ENCODE measurements around the gene FRMD3. TPM values are rescaled to one million over a fixed set of nuclear protein-coding genes. Genes with fewer than 3 reads are reported as not detected.
A peak's percentile ranks its signal among the peaks of the same experiment; 100 is the strongest.

The FRMD3 gene
- total RNA-seq, 2 donors from 2014 or later = 2.1 to 4.6 TPM

- intact Hi-C loops (cut with DNase I) = loop anchor here (5.0 to 10.0 kb wide), 2 partner anchors 202 to 339 kb away; no protein-coding TSS in a partner anchor
- Histone ChIP-seq H3K9me3 (no peaks in the 10 kb centered on the region), H3K27me3 (no peaks in the 10 kb centered on the region), H3K36me3 (replicated peaks in 1 of 2; ENCODE audit: insufficient read depth in 1 of 2, low read depth in 2 of 2) (no peaks in the 10 kb centered on the region), H3K27ac (no peak overlapping the region), H3K4me1 (peaks cover 6% of the 10 kb centered on the region), H3K4me3 (no peak overlapping the region)
- peak; percentile 8 to 32 (median 26) for DNase-seq
- WGBS, 2 donors = 38 to 39% methylated on average over 4 to 5 of the region's 5 CpGs
- ATAC-seq = peak; percentile 79
- TF ChIP-seq, protein P1, sequence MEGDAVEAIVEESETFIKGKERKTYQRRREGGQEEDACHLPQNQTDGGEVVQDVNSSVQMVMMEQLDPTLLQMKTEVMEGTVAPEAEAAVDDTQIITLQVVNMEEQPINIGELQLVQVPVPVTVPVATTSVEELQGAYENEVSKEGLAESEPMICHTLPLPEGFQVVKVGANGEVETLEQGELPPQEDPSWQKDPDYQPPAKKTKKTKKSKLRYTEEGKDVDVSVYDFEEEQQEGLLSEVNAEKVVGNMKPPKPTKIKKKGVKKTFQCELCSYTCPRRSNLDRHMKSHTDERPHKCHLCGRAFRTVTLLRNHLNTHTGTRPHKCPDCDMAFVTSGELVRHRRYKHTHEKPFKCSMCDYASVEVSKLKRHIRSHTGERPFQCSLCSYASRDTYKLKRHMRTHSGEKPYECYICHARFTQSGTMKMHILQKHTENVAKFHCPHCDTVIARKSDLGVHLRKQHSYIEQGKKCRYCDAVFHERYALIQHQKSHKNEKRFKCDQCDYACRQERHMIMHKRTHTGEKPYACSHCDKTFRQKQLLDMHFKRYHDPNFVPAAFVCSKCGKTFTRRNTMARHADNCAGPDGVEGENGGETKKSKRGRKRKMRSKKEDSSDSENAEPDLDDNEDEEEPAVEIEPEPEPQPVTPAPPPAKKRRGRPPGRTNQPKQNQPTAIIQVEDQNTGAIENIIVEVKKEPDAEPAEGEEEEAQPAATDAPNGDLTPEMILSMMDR (IDR thresholded peaks at IDR 0.05) = peak; percentile 41 to 81 (median 76)
- TF ChIP-seq POLR2A (IDR thresholded peaks at IDR 0.05) = no peak
These were observed 5.9 kb upstream of the FRMD3 start for GRCh38 chr9:83544002-83544698.

GRCh38 chr9:83538890-83539238 lies 663 bp upstream of the FRMD3 start:
- Histone ChIP-seq H3K27me3 (no peaks in the 10 kb centered on the region), H3K27ac (peak overlapping the region; percentile 56 to 76 (median 69)), H3K4me3 (no peak overlapping the region), H3K9me3 (no peaks in the 10 kb centered on the region), H3K4me1 (peaks cover 23% of the 10 kb centered on the region), H3K36me3 (replicated peaks in 1 of 2; ENCODE audit: insufficient read depth in 1 of 2, low read depth in 2 of 2) (no peaks in the 10 kb centered on the region)
- DNase-seq = no peak
- intact Hi-C loops (cut with DNase I) = no loop called here
- ATAC-seq = no peak
- 38 to 40% methylated on average over 6 of the region's 6 CpGs for WGBS, 2 donors
- TF ChIP-seq POLR2A (IDR thresholded peaks at IDR 0.05) = no peak
- TF ChIP-seq, protein P1 (IDR thresholded peaks at IDR 0.05) = no peak

DNA sequence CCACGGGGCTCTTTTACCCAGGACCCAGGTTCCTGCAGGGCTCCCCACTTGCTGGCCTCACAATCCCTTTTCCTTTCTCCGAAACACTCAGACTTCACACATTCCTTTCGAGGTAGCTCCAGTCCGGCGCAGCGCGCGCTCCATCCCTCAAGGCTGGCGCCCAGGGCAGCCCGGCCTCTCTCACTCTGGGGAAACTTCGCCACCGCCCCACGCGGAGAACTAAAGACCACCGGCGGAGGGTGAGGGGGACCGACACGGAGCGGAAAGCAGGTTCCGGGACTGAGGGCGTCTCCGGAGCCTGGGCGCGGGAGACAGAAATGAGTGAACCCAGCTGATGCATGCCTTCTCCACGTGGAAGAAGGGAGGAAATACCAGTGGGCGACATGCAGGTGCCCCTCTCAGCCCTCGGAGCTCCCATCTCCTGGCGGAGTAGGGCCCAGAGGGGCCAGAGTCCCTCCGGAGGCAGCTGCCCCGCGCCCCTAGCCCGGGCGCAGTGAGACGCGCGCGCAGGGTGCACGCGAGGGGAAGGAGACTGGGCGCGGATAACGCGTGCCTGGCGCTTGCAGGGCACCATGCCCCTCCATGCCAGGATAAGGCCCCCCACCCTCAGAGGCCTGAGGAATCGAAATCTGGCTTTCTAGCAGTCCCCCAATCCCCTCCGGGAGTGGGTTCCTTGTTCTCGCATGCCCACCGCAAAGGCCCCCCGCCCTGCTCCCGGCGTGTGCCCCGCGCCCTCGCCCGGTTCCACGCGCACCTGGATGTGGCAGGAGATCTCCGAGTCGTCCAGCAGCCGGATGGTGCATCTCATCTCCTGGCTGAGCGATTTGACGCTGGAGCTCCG lies 650 bp downstream of the FRMD3 start:
- no peak for ATAC-seq
- Histone ChIP-seq H3K27ac (peak overlapping the region in 2 of 4 donors; percentile 71 to 76), H3K4me1 (peaks cover 23% of the 10 kb centered on the region), H3K4me3 (peak overlapping the region in 1 of 2 donors; percentile 54), H3K36me3 (replicated peaks in 1 of 2; ENCODE audit: insufficient read depth in 1 of 2, low read depth in 2 of 2) (no peaks in the 10 kb centered on the region), H3K9me3 (no peaks in the 10 kb centered on the region), H3K27me3 (no peaks in the 10 kb centered on the region)
- intact Hi-C loops (cut with DNase I) = no loop called here
- no peak for DNase-seq
- 3 to 6% methylated on average over 31 to 62 of the region's 63 CpGs for WGBS, 2 donors
- no peak for TF ChIP-seq POLR2A (IDR thresholded peaks at IDR 0.05)
- TF ChIP-seq, protein P1 (IDR thresholded peaks at IDR 0.05) = no peak

DNA sequence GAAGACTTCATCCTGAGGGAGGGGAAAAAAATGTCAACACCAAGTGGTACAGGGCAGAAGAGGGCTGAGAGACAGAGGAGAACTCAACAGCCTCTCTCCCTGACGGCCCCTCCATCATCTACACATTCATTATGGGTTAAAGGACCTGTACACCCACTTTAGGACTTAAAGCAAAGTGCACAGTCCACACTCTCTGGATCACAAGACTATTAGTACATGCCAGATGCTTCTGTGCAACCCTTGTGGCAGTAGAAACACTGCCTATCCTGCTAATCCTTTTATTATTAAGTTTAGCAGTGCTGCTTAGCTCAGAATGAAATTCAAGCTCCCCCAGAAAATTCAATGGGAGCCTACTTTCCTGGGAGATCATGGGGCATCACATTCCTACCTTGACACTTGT lies 1.9 kb downstream of the FRMD3 start:
- WGBS, 2 donors = 59 to 86% methylated on average over 1 of the region's 1 CpG
- DNase-seq (no peak), ATAC-seq (no peak)
- Histone ChIP-seq H3K4me1 (peaks cover 23% of the 10 kb centered on the region), H3K9me3 (no peaks in the 10 kb centered on the region), H3K36me3 (replicated peaks in 1 of 2; ENCODE audit: insufficient read depth in 1 of 2, low read depth in 2 of 2) (no peaks in the 10 kb centered on the region), H3K27me3 (no peaks in the 10 kb centered on the region), H3K27ac (no peak overlapping the region), H3K4me3 (no peak overlapping the region)
- intact Hi-C loops (cut with DNase I) = no loop called here
- TF ChIP-seq, protein P1 (IDR thresholded peaks at IDR 0.05) = no peak
- no peak for TF ChIP-seq POLR2A (IDR thresholded peaks at IDR 0.05)

All from body of pancreas (tissue), 4 donors.